ENCODE results near the gene FURIN. TPM values are rescaled to one million over a fixed set of nuclear protein-coding genes. Genes with fewer than 3 reads are reported as not detected.
A peak's percentile ranks its signal among the peaks of the same experiment; 100 is the strongest.

The FURIN gene
- total and polyA plus RNA-seq, 9 of the 15 experiments (the other 6 are each of a cell fraction or from before 2014, with no cell fraction given), result 0.92 to 99.9 (median 34.8) TPM

GRCh38 chr15:90895571-90896117 is 27.3 kb downstream of the FURIN start (continued):
- TF ChIP-seq ZNF592 (IDR thresholded peaks at IDR 0.05), result 0 out of 2 replicates have a peak, but pooled peaks have one; percentile 49
- 0 out of 2 replicates have a peak, but pooled peaks have one; percentile 32 for TF ChIP-seq ZNF589 (CRISPR knock-in tag; IDR thresholded peaks at IDR 0.05; ENCODE audit: low read depth)
- no peak for TF ChIP-seq NR2F6 (CRISPR knock-in tag; IDR thresholded peaks at IDR 0.05)
- no peak for TF ChIP-seq GTF2F1 (IDR thresholded peaks at IDR 0.05; ENCODE audit: low read depth, low read length)
- TF ChIP-seq ZNF449 (CRISPR knock-in tag; IDR thresholded peaks at IDR 0.05), result no peak
- peak; percentile 29; the same call in 1 of the 2 replicates for TF ChIP-seq NCOA1 (IDR thresholded peaks at IDR 0.05; ENCODE audit: low read depth)
- TF ChIP-seq LEF1 (IDR thresholded peaks at IDR 0.05), result peak; percentile 53; the same call in 1 of the 2 replicates
- no peak for TF ChIP-seq NR3C1 (CRISPR knock-in tag; IDR thresholded peaks at IDR 0.05)
- TF ChIP-seq POLR3G (IDR thresholded peaks at IDR 0.05; ENCODE audit: extremely low read depth, insufficient read length, insufficient replicate concordance), result no peak
- no peak for TF ChIP-seq ZNF398 (CRISPR knock-in tag; IDR thresholded peaks at IDR 0.05)
- TF ChIP-seq ELF4 (CRISPR knock-in tag; IDR thresholded peaks at IDR 0.05), result 0 out of 2 replicates have a peak, but pooled peaks have one; percentile 30
- peak; percentile 75 for TF ChIP-seq KLF16 (IDR thresholded peaks at IDR 0.05)
- no peak for TF ChIP-seq CTCFL (IDR thresholded peaks at IDR 0.05; ENCODE audit: borderline replicate concordance, insufficient read depth, low read depth, low read length, poor library complexity, severe bottlenecking)
- no peak for TF ChIP-seq ZSCAN29 (IDR thresholded peaks at IDR 0.05)
- no peak for TF ChIP-seq CCAR2 (IDR thresholded peaks at IDR 0.05; ENCODE audit: low read depth, low read length)
- no peak for TF ChIP-seq KDM4B (IDR thresholded peaks at IDR 0.05; ENCODE audit: borderline replicate concordance in 2 of 2, low read depth in 1 of 2)
- TF ChIP-seq CREM (IDR thresholded peaks at IDR 0.05; ENCODE audit: low read depth), result peak; percentile 65
- peak; percentile 82 for TF ChIP-seq DPF2 (IDR thresholded peaks at IDR 0.05)
- no peak for TF ChIP-seq POU5F1 (IDR thresholded peaks at IDR 0.05; ENCODE audit: borderline replicate concordance, low read depth, low read length, partially characterized antibody)
- peak; percentile 36; the same call in 1 of the 2 replicates for TF ChIP-seq TAL1 (IDR thresholded peaks at IDR 0.05)

Data from K562 (cell line).